Measurements from ENCODE around the gene SLC10A3.
A peak's percentile ranks its signal among the peaks of the same experiment; 100 is the strongest.

SLC10A3 gene

DNA sequence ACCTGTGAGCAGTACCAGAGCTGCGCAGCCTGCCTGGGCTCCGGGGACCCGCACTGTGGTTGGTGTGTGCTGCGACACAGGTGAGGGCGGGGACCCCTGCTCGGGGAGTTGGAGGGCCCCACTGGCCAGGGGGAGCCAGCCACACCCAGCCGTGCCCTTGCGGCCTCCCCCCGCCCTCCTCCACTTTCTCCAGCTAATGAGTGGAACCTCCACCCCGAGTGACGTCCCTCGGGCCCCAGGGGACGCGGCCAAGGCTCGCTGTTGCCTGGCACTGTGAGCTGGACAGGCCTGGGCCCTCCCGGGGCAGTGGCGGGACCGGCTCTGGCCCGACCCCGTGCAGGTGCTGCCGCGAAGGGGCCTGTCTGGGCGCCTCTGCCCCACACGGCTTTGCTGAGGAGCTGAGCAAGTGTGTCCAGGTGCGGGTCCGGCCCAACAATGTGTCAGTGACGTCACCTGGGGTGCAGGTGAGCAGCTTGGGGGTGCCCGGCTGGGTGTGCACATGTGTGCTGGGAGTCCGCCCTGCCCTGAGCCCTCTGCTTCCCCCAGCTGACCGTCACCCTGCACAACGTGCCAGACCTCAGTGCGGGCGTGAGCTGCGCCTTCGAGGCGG lies 26.7 kb downstream of the SLC10A3 start:
- H3K4me3 ChIP-seq (ENCODE audit: low read depth, low read length), result no peak overlapping the region
- DNase-seq (ENCODE audit: low read depth), result no peak
- TF ChIP-seq CTCF (IDR thresholded peaks at IDR 0.05; ENCODE audit: low read depth, low read length, missing control alignments), result no peak

- TF ChIP-seq CTCF (IDR thresholded peaks at IDR 0.05; ENCODE audit: low read depth, low read length, missing control alignments), result no peak
- DNase-seq (ENCODE audit: low read depth), result no peak
- H3K4me3 ChIP-seq (ENCODE audit: low read depth, low read length), result no peak overlapping the region
These were observed 28.0 kb downstream of the SLC10A3 start for GRCh38 chrX:154462396-154462795.

- no peak for DNase-seq (ENCODE audit: low read depth)
- TF ChIP-seq CTCF (IDR thresholded peaks at IDR 0.05; ENCODE audit: low read depth, low read length, missing control alignments), result no peak
- no peak overlapping the region for H3K4me3 ChIP-seq (ENCODE audit: low read depth, low read length)
These were observed 30.1 kb downstream of the SLC10A3 start for GRCh38 chrX:154460326-154460725.

DNA sequence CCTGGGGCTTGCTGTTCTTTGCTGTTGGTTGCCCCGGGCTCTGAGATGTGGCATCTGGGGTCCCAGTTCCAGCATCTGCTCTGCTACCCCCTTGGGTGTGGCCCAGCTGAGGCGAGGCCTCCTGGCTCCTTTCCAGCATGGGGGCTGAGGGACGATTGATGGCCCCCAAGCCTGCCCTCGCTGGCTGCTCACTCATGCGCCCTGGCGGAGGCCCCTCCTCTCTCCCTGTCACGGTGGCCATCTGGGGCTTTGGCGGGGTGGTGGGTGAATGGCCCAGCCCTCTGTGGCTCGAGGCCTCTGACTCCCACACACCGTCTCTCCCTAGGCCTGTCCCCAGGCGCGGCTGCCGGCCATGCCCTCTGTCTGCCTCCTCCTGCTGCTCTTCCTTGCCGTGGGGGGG lies 30.6 kb downstream of the SLC10A3 start:
- H3K4me3 ChIP-seq (ENCODE audit: low read depth, low read length), result peak overlapping the region; percentile 75
- no peak for DNase-seq (ENCODE audit: low read depth)

DNA sequence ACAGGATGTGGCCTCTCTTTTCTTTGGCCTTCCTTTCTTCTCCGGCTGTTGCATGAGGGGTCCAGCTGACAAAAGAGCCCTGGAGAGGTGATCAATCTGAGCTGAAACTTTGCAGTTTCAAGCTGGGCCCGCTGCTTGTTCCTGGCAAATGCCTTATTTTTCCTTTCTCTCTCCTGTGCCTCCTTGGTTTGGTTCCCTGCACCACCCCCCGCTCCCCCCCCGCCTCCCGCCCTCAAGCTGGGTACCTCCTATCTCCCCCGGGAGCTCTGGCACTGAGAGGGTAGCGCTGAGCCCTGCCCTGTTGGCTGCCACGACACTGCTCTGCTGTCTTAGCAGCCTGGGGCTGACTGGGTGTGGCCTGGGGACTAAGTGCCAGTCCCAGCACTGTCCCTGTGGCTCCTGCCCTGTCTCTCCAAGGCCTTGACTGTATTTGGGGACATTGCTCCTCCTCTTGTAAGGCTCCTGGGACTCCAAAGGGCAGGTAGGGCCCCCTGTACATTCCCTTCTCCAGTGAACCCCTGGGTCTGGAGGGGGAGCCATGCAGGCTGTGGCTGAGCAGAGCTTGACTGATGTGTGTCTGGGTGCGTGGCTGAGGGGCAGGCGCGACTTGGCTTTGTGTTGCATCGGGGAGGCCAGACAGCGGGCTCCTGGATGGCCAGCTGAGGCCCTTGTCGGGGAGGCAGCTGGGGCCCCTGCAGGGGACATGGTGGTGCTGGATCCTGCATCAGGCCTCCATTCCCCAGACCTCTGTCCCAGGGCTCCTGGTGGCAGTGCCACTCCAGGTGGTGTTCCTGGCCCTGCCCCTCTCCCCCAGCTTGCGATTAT lies 31.3 kb downstream of the SLC10A3 start:
- TF ChIP-seq CTCF (IDR thresholded peaks at IDR 0.05; ENCODE audit: low read depth, low read length, missing control alignments), result no peak
- no peak for DNase-seq (ENCODE audit: low read depth)
- H3K4me3 ChIP-seq (ENCODE audit: low read depth, low read length), result peak overlapping the region; percentile 75

More for the DNA sequence above, 30.6 kb downstream of the SLC10A3 start:
- no peak for TF ChIP-seq CTCF (IDR thresholded peaks at IDR 0.05; ENCODE audit: low read depth, low read length, missing control alignments)

- no peak for DNase-seq (ENCODE audit: low read depth)
- no peak for TF ChIP-seq CTCF (IDR thresholded peaks at IDR 0.05; ENCODE audit: low read depth, low read length, missing control alignments)
- H3K4me3 ChIP-seq (ENCODE audit: low read depth, low read length), result peak within 1 kb of the TSS; percentile 75
These were observed 32.1 kb downstream of the SLC10A3 start, which contains the start of gene PLXNA3 for GRCh38 chrX:154458116-154458953. PLXNA3 (plus strand) TSS chrX:154458281; CDS start chrX:154460184, 1,903 bp downstream.
